Mesothelial cell of epicardium (in vitro differentiated cells): ENCODE data around the gene PRELP. TPM values are rescaled to one million over a fixed set of nuclear protein-coding genes. Genes with fewer than 3 reads are reported as not detected.

Experiments used
- DNase-seq, 2 experiments: peaks; one replicate each; pipeline ENCODE4 v3.0.0; 2021; ENCODE audit warnings: low spot score in 2 of 2; ENCODE audit not compliant: unreplicated experiment in 2 of 2
- H3K27ac Mint-ChIP-seq: 2 replicates; pipeline ENCODE4 v1.8.0; 2021; ENCODE audit warnings: mixed read lengths
- H3K27me3 Mint-ChIP-seq: 2 replicates; pipeline ENCODE4 v1.8.0; 2021; ENCODE audit warnings: low read depth, mixed read lengths
- H3K36me3 Mint-ChIP-seq: 2 replicates; pipeline ENCODE4 v1.8.0; 2021; ENCODE audit warnings: mixed read lengths
- H3K4me1 Mint-ChIP-seq: 2 replicates; pipeline ENCODE4 v1.8.0; 2021; ENCODE audit warnings: mixed read lengths
- H3K4me3 Mint-ChIP-seq: 2 replicates; pipeline ENCODE4 v1.8.0; 2021; ENCODE audit warnings: mild to moderate bottlenecking, moderate library complexity, mixed read lengths
- H3K9me3 Mint-ChIP-seq: 2 replicates; pipeline ENCODE4 v1.8.0; 2021; ENCODE audit warnings: mixed read lengths
- CTCF ChIP-seq: fragments of 200-600 bp; sonication (generic); IDR thresholded peaks from one replicate; pipeline ENCODE4 v1.5.0; 2021; ENCODE audit warnings: antibody characterized with exemption; ENCODE audit not compliant: unreplicated experiment
- total RNA-seq: library from RNA; stranded (reverse); gene quantifications from 3 replicates; pipeline ENCODE4 v1.2.1, GENCODE V29; 2021

The PRELP gene
- total RNA-seq, 1 donor from 2014 or later, result 2.8 TPM

GRCh38 chr1:203462143-203462542, 13.5 kb upstream of the PRELP start:
- H3K36me3 Mint-ChIP-seq, result peaks cover 2% of the 10 kb centered on the region
- no peak overlapping the region for H3K27ac Mint-ChIP-seq
- H3K4me1 Mint-ChIP-seq, result peaks cover 33% of the 10 kb centered on the region
- peaks cover 5% of the 10 kb centered on the region for H3K27me3 Mint-ChIP-seq
- H3K4me3 Mint-ChIP-seq, result no peak overlapping the region
- no peak for TF ChIP-seq CTCF
- no peaks in the 10 kb centered on the region for H3K9me3 Mint-ChIP-seq
- no peak for DNase-seq

GRCh38 chr1:203462878-203463277, 12.7 kb upstream of the PRELP start:
- peaks cover 38% of the 10 kb centered on the region for H3K4me1 Mint-ChIP-seq
- DNase-seq, result no peak
- no peak overlapping the region for H3K27ac Mint-ChIP-seq

GRCh38 chr1:203463469-203464062, 12.0 kb upstream of the PRELP start:
- DNase-seq, result no peak
- Mint-ChIP-seq H3K27ac (peak overlapping the region; percentile 17), H3K4me1 (peaks cover 38% of the 10 kb centered on the region), H3K36me3 (no peaks in the 10 kb centered on the region), H3K4me3 (no peak overlapping the region), H3K27me3 (peaks cover 5% of the 10 kb centered on the region), H3K9me3 (no peaks in the 10 kb centered on the region)
- TF ChIP-seq CTCF, result no peak

More at GRCh38 chr1:203462878-203463277, 12.7 kb upstream of the PRELP start:
- no peak overlapping the region for H3K4me3 Mint-ChIP-seq
- H3K36me3 Mint-ChIP-seq, result peaks cover 2% of the 10 kb centered on the region
- no peak for TF ChIP-seq CTCF
- H3K27me3 Mint-ChIP-seq, result peaks cover 5% of the 10 kb centered on the region
- H3K9me3 Mint-ChIP-seq, result no peaks in the 10 kb centered on the region

GRCh38 chr1:203464226-203464625, 11.4 kb upstream of the PRELP start:
- Mint-ChIP-seq H3K4me3 (no peak overlapping the region), H3K27ac (no peak overlapping the region), H3K27me3 (peaks cover 5% of the 10 kb centered on the region), H3K9me3 (no peaks in the 10 kb centered on the region), H3K4me1 (peaks cover 38% of the 10 kb centered on the region), H3K36me3 (no peaks in the 10 kb centered on the region)
- DNase-seq, result no peak
- TF ChIP-seq CTCF, result no peak

GRCh38 chr1:203464743-203465142, 10.9 kb upstream of the PRELP start:
- no peaks in the 10 kb centered on the region for H3K36me3 Mint-ChIP-seq
- no peak overlapping the region for H3K4me3 Mint-ChIP-seq
- H3K27me3 Mint-ChIP-seq, result peaks cover 5% of the 10 kb centered on the region
- no peak for DNase-seq
- H3K4me1 Mint-ChIP-seq, result peaks cover 38% of the 10 kb centered on the region
- no peak for TF ChIP-seq CTCF
- H3K9me3 Mint-ChIP-seq, result no peaks in the 10 kb centered on the region
- H3K27ac Mint-ChIP-seq, result no peak overlapping the region
